Measurements from ENCODE around the gene TMEM205. TPM values are rescaled to one million over a fixed set of nuclear protein-coding genes. Genes with fewer than 3 reads are reported as not detected.
"Not testable (repeated sequence)": the region's sequence is repeated elsewhere in the genome, so short reads cannot be mapped to it uniquely, and the experiment has no call there.

Gene TMEM205
- total RNA-seq, 2 experiments from 2014 or later, result 39.9 to 58.9 TPM

- no TSS peak for BruUV-seq (replicated peaks)
- H3K9me2 ChIP-seq (ENCODE audit: insufficient read depth, low read length), result no peaks in the 10 kb centered on the region
- no peak for DNase-seq (ENCODE audit: low spot score)
- intact Hi-C loops (cut with micrococcal nuclease; ENCODE audit: unreplicated experiment), result no loop called here
- H3K4me3 ChIP-seq (ENCODE audit: low read depth, low read length, poor library complexity, severe bottlenecking), result no peak overlapping the region
- H3K4me1 ChIP-seq (ENCODE audit: insufficient read depth, low read length, poor library complexity, severe bottlenecking), result peaks cover 21% of the 10 kb centered on the region
- ChIA-PET CTCF (ENCODE audit: unreplicated experiment) (no interaction called here), POLR2A (interaction anchor here (0.7 kb wide), 2 partner anchors 33 to 459 kb away, joined by 3 to 4 read pairs; no protein-coding TSS in a partner anchor)
- H3K4me2 ChIP-seq (ENCODE audit: low read length), result no peak overlapping the region
- no peaks in the 10 kb centered on the region for H3K79me2 ChIP-seq (ENCODE audit: insufficient read depth, low read depth, low read length)
- peaks cover 7% of the 10 kb centered on the region for H3K36me3 ChIP-seq (ENCODE audit: insufficient read depth, low read length)
- H3K9me3 ChIP-seq (ENCODE audit: low read length), result no peaks in the 10 kb centered on the region
- H4K20me1 ChIP-seq (ENCODE audit: insufficient read depth, low read length), result no peaks in the 10 kb centered on the region
- H2AFZ ChIP-seq (ENCODE audit: low read length), result no peak overlapping the region
- TF ChIP-seq EZH2phosphoT487 (IDR thresholded peaks at IDR 0.05; ENCODE audit: borderline replicate concordance, low read depth, low read length) (no peak), CTCF (conservative IDR thresholded peaks at IDR 0.05; ENCODE audit: low read length) (no peak)
- no peak overlapping the region for H3K27ac ChIP-seq (ENCODE audit: low read depth, low read length, poor library complexity, severe bottlenecking)
Observed at GRCh38 chr19:11338121-11338520, 7.9 kb downstream of the TMEM205 start.

- H3K4me3 ChIP-seq (ENCODE audit: low read depth, low read length, poor library complexity, severe bottlenecking), result no peak overlapping the region
- ChIA-PET CTCF (ENCODE audit: unreplicated experiment) (no interaction called here), POLR2A (no interaction called here)
- no peak overlapping the region for H2AFZ ChIP-seq (ENCODE audit: low read length)
- no peaks in the 10 kb centered on the region for H3K79me2 ChIP-seq (ENCODE audit: insufficient read depth, low read depth, low read length)
- no peak overlapping the region for H3K4me2 ChIP-seq (ENCODE audit: low read length)
- no peaks in the 10 kb centered on the region for H3K9me3 ChIP-seq (ENCODE audit: low read length)
- intact Hi-C loops (cut with micrococcal nuclease; ENCODE audit: unreplicated experiment), result no loop called here
- H3K27ac ChIP-seq (ENCODE audit: low read depth, low read length, poor library complexity, severe bottlenecking), result no peak overlapping the region
- no TSS peak for BruUV-seq (replicated peaks)
- peaks cover 7% of the 10 kb centered on the region for H3K36me3 ChIP-seq (ENCODE audit: insufficient read depth, low read length)
- no peaks in the 10 kb centered on the region for H3K9me2 ChIP-seq (ENCODE audit: insufficient read depth, low read length)
- DNase-seq (ENCODE audit: low spot score), result no peak
- H3K4me1 ChIP-seq (ENCODE audit: insufficient read depth, low read length, poor library complexity, severe bottlenecking), result peaks cover 21% of the 10 kb centered on the region
- no peaks in the 10 kb centered on the region for H4K20me1 ChIP-seq (ENCODE audit: insufficient read depth, low read length)
- TF ChIP-seq EZH2phosphoT487 (IDR thresholded peaks at IDR 0.05; ENCODE audit: borderline replicate concordance, low read depth, low read length) (no peak), CTCF (conservative IDR thresholded peaks at IDR 0.05; ENCODE audit: low read length) (no peak)
Observed at GRCh38 chr19:11337080-11337479, 9.0 kb downstream of the TMEM205 start.

GRCh38 chr19:11335449-11336146 is 10.5 kb downstream of the TMEM205 start:
- ChIA-PET CTCF (ENCODE audit: unreplicated experiment) (no interaction called here), POLR2A (no interaction called here)
- no TSS peak for BruUV-seq (replicated peaks)
- H3K4me2 ChIP-seq (ENCODE audit: low read length), result no peak overlapping the region
- intact Hi-C loops (cut with micrococcal nuclease; ENCODE audit: unreplicated experiment), result no loop called here
- H3K27ac ChIP-seq (ENCODE audit: low read depth, low read length, poor library complexity, severe bottlenecking), result no peak overlapping the region
- H3K4me3 ChIP-seq (ENCODE audit: low read depth, low read length, poor library complexity, severe bottlenecking), result no peak overlapping the region
- H3K9me2 ChIP-seq (ENCODE audit: insufficient read depth, low read length), result no peaks in the 10 kb centered on the region
- H3K79me2 ChIP-seq (ENCODE audit: insufficient read depth, low read depth, low read length), result no peaks in the 10 kb centered on the region
- TF ChIP-seq CTCF (conservative IDR thresholded peaks at IDR 0.05; ENCODE audit: low read length) (no peak), EZH2phosphoT487 (IDR thresholded peaks at IDR 0.05; ENCODE audit: borderline replicate concordance, low read depth, low read length) (no peak)
- DNase-seq (ENCODE audit: low spot score), result no peak
- H3K4me1 ChIP-seq (ENCODE audit: insufficient read depth, low read length, poor library complexity, severe bottlenecking), result peaks cover 21% of the 10 kb centered on the region
- H4K20me1 ChIP-seq (ENCODE audit: insufficient read depth, low read length), result no peaks in the 10 kb centered on the region
- H2AFZ ChIP-seq (ENCODE audit: low read length), result no peak overlapping the region
- H3K9me3 ChIP-seq (ENCODE audit: low read length), result no peaks in the 10 kb centered on the region
- no peaks in the 10 kb centered on the region for H3K36me3 ChIP-seq (ENCODE audit: insufficient read depth, low read length)

- DNase-seq (ENCODE audit: low spot score); H3K9me3 ChIP-seq (ENCODE audit: low read length); intact Hi-C loops (cut with micrococcal nuclease; ENCODE audit: unreplicated experiment); H3K79me2 ChIP-seq (ENCODE audit: insufficient read depth, low read depth, low read length); H3K9me2 ChIP-seq (ENCODE audit: insufficient read depth, low read length); H3K27ac ChIP-seq (ENCODE audit: low read depth, low read length, poor library complexity, severe bottlenecking); H3K36me3 ChIP-seq (ENCODE audit: insufficient read depth, low read length); H3K4me2 ChIP-seq (ENCODE audit: low read length); H3K4me1 ChIP-seq (ENCODE audit: insufficient read depth, low read length, poor library complexity, severe bottlenecking); H4K20me1 ChIP-seq (ENCODE audit: insufficient read depth, low read length); H2AFZ ChIP-seq (ENCODE audit: low read length); CTCF ChIA-PET (ENCODE audit: unreplicated experiment); POLR2A ChIA-PET; H3K4me3 ChIP-seq (ENCODE audit: low read depth, low read length, poor library complexity, severe bottlenecking); BruUV-seq (replicated peaks): not testable (repeated sequence)
Observed at GRCh38 chr19:11333838-11334237, 12.2 kb downstream of the TMEM205 start.
